Smooth muscle cell of the brain vasculature (primary cell): ENCODE measurements around the gene CRTC1.
"Not testable (repeated sequence)": the region's sequence is repeated elsewhere in the genome, so short reads cannot be mapped to it uniquely, and the experiment has no call there.

Experiments used
- DNase-seq: peaks from one replicate; pipeline ENCODE4 v3.0.0-alpha.2; 2012; ENCODE audit warnings: low read depth, low spot score

Gene CRTC1

GRCh38 chr19:18668744-18669523, 14.5 kb upstream of the CRTC1 start:
- DNase-seq, result no peak

- DNase-seq, result no peak
Observed at GRCh38 chr19:18669524-18669817, 14.0 kb upstream of the CRTC1 start.

- no peak for DNase-seq
Observed at GRCh38 chr19:18669883-18670282, 13.6 kb upstream of the CRTC1 start.

- no peak for DNase-seq
Observed at GRCh38 chr19:18670312-18670711, 13.2 kb upstream of the CRTC1 start.

GRCh38 chr19:18671303-18672043, 12.0 kb upstream of the CRTC1 start:
- no peak for DNase-seq

GRCh38 chr19:18672044-18672451, 11.4 kb upstream of the CRTC1 start:
- DNase-seq, result no peak

GRCh38 chr19:18672606-18673337, 10.7 kb upstream of the CRTC1 start:
- DNase-seq, result no peak

GRCh38 chr19:18674616-18675015, 8.9 kb upstream of the CRTC1 start:
- DNase-seq, result no peak

- no peak for DNase-seq
Observed at GRCh38 chr19:18675779-18676178, 7.7 kb upstream of the CRTC1 start.

- no peak for DNase-seq
Observed at GRCh38 chr19:18676692-18677091, 6.8 kb upstream of the CRTC1 start.

GRCh38 chr19:18677156-18677555, 6.3 kb upstream of the CRTC1 start:
- no peak for DNase-seq

- DNase-seq, result not testable (repeated sequence)
Observed at GRCh38 chr19:18680148-18680547, 3.3 kb upstream of the CRTC1 start.

- DNase-seq, result no peak
Observed at GRCh38 chr19:18682807-18683108, 722 bp upstream of the CRTC1 start.

- DNase-seq, result no peak
Observed at GRCh38 chr19:18683958-18684641, 620 bp downstream of the CRTC1 start.

- no peak for DNase-seq
Observed at GRCh38 chr19:18684642-18684993, 1.1 kb downstream of the CRTC1 start.

GRCh38 chr19:18685597-18686190, 2.2 kb downstream of the CRTC1 start:
- DNase-seq, result no peak

GRCh38 chr19:18687740-18688465, 4.4 kb downstream of the CRTC1 start:
- DNase-seq, result no peak

- DNase-seq, result no peak
Observed at GRCh38 chr19:18696023-18696422, 12.5 kb downstream of the CRTC1 start.

- no peak for DNase-seq
Observed at GRCh38 chr19:18697680-18698079, 14.2 kb downstream of the CRTC1 start.

- DNase-seq, result no peak
Observed at GRCh38 chr19:18698321-18699167, 15.1 kb downstream of the CRTC1 start.
